Hindlimb muscle (tissue), 1 donor: ENCODE measurements around the gene CRY1. TPM values are rescaled to one million over a fixed set of nuclear protein-coding genes. Genes with fewer than 3 reads are reported as not detected.
"Not testable (repeated sequence)": the region's sequence is repeated elsewhere in the genome, so short reads cannot be mapped to it uniquely, and the experiment has no call there.

Experiments
- DNase-seq: peaks from one replicate; pipeline ENCODE4 v3.0.0-alpha.2; 2013
- polyA plus RNA-seq: library from polyadenylated mRNA; unstranded; fragments of 120-200 nt; gene quantifications from one replicate; pipeline ENCODE4 v1.2.1, GENCODE V29; 2013; ENCODE audit not compliant: insufficient read length

The CRY1 gene
- polyA plus RNA-seq, 1 donor = 12.4 TPM

DNA sequence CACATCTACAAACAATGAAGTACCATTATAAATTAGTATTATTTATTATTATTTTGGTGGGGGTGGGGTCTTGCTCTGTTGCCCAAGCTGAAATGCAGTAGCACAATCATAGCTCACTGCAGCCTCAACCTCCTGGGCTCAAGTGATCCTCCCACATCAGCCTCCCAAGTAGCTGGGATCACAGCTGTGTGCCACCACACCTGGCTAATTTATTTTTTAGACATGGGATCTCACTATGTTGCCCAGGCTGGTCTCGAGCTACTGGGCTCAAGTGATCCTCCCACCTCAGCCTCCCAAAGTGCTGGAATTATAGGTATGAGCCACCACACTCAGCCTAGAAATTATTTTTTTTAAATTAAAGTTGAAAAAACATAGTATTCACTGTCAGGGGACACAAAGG is 15.0 kb upstream of the CRY1 start:
- not testable (repeated sequence) for DNase-seq

DNA sequence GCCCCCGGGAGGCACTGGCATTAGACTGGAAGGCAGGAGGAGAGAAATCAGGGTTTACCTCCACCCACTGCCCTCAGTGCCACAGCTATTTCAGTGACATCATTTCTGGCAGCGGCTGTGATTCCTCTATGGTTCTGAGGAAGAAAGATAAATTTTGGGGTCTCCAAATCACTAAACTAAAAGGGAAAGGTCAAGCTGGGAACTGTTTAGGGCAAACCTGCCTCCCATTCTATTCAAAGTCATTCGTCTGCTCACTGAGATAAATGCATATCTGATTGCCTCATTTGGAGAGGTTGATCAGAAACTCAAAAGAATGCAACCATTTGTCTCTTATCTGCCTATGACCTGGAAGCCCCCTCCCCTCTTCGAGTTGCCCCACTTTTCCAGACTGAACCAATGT is 14.0 kb upstream of the CRY1 start:
- no peak for DNase-seq

- no peak for DNase-seq
Observed at GRCh38 chr12:107106241-107107025, 13.1 kb upstream of the CRY1 start.

DNA sequence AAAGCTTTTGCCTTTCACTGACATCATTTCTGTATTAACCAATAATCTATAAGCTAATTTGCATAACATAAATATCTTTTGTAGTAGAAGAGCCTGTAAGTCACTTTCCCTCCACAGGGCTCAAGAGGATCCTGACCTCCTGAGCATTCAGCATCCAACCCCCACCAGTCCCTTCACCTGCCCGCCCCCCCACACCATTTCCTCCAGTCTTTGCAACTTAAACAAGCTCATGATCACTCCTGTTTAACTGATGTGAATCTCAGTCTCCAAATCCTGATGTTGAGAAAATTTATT is 12.0 kb upstream of the CRY1 start:
- no peak for DNase-seq

DNA sequence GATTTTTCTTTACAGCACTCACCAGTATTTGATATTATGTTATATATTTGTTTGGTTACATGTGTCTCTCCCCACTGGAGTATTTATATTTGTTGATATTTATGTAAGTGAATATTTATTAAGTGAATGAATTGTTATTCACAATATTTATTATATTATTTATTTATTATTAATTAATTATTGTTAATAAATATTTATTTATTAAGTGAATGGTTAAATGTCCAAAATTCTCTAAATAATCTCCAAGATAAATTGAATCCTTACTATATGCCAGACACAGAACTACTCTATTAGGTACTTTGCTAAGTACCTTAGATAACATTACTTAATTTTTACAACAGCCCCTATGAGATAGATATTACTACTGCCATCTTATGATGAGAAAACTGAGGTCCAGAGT is 10.2 kb upstream of the CRY1 start:
- DNase-seq = no peak

GRCh38 chr12:107103097-107103496 is 9.7 kb upstream of the CRY1 start:
- no peak for DNase-seq

DNA sequence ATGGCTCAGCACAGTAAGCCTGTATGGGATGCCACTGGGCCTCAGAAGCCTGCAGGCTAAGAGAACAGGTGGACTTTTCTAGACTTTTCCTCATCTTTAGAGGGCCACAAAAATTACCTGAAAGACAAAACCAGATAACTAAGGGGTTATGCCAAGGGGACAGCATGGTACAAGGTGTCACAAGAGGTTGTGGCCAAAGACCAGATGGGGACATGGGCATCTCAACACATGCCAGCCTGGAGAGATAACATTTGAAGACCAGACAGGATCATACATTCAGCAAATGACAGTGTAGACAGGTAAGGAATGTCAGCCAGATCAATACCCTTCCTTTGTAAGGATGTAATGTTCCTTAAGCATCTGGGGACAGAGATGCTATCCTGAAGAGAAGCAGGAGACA is 8.9 kb upstream of the CRY1 start:
- DNase-seq = no peak

- DNase-seq = no peak
Observed at GRCh38 chr12:107101651-107102050, 8.3 kb upstream of the CRY1 start.

DNA sequence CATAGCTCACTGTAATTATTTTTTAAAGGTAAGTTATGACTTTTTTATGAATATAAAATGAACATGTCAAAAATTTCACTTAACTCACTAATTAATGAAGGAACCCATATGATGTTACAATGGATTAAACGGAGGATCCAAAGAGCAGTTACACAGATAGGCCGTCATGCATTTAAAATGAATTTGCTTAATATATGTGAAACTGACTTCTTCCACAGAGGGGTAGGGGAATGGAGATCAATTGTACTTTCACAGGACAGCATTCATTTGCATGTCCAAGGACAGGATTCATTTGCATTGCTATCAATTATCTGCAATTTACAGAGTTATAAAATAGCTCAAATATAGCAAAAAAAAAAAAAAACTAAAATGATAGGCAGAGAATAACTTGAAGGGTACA is 6.6 kb upstream of the CRY1 start:
- DNase-seq = no peak

DNA sequence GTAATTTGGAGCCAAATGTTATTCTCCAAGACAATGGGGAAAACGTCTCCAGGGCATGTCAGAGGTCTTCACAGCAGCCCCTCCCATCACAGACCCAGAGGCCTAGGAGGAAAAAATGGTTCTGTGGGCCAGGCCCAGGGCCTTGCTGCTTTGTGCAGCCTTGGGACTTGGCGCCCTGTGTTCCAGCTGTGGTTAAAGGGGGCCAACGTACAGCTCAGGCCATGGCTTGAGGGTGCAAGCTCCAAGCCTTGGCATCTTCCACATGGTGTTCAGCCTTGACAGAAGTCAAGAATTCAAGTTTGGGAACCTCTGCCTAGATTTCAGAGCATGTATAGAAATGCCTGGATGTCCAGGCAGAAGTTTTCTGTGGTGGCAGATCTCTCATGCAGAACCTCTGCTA is 3.2 kb upstream of the CRY1 start:
- no peak for DNase-seq

DNA sequence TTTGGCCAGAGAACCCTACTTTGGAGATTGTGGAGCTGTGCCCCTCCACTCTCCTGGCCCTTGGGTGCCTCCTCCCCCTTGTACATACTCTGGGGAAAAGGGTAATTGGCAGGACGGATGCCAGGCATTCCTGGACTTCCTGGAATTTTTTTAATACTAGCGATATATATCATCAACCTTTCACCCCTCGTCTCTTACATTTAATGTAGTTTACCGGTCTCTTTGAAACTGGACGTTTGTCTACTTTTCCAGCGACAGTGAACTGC is 767 bp upstream of the CRY1 start:
- DNase-seq = no peak

GRCh38 chr12:107092669-107093416 is 506 bp downstream of the CRY1 start:
- no peak for DNase-seq

GRCh38 chr12:107091989-107092641 is 1.2 kb downstream of the CRY1 start:
- peak; percentile 85 for DNase-seq

GRCh38 chr12:107091381-107091780 is 2.0 kb downstream of the CRY1 start:
- peak; percentile 92 for DNase-seq

DNA sequence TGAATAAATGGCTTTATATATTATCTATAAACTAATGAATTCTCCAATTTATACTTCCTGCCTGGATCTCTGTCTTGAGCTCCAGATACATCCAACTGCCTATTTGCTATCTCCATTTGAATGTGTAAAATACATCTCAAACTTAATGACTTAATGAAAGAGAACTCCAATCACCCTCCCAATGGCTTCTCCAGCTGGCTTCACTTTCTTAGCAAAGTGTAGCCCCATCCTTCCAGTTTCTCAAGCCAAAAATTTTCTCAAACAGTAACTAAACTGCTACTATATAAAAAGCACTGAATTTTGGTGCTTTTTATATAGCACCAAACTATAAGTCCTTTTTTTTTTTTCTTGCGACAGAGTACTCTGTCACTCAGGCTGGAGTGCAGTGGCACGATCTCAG is 2.6 kb downstream of the CRY1 start:
- DNase-seq = no peak

DNA sequence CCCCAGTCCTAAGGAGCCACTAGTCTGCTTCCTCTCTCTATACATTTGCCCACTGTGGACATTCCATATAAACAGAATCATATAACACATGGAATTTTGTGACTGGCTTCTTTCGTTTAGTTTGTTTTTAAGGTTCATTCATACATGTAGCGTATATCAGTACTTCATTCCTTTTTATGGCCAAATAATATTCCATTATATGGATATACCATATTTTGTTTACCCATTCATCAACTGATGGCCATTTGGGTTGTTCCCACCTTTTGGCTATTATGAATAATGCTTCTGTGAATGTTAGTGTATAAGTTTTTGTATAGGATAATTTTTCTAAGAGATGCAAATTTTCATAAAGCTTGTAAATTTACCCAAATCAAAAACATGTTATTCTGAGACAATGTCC is 4.4 kb downstream of the CRY1 start:
- DNase-seq = no peak

DNA sequence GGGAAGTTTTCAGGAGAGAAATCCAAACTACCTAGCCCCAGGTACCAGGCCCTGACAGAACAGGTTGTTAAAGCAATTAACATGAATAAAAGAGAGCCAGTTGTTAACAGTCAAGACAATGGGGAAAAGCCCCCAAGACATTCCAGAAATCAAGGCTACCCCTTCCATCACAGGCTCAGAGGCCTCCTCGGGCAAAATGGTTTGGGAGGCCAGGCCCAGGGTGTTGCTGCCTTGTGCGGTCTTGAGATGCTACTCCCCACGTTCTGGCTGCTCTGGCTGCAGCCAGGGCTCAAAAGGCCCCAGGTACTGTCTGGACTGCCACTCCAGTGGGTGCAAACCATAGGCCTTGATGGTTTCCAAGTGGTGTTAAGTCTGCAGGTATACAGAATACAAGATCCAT is 7.0 kb downstream of the CRY1 start:
- DNase-seq = no peak

- no peak for DNase-seq
Observed at GRCh38 chr12:107081778-107082177, 11.6 kb downstream of the CRY1 start.

DNA sequence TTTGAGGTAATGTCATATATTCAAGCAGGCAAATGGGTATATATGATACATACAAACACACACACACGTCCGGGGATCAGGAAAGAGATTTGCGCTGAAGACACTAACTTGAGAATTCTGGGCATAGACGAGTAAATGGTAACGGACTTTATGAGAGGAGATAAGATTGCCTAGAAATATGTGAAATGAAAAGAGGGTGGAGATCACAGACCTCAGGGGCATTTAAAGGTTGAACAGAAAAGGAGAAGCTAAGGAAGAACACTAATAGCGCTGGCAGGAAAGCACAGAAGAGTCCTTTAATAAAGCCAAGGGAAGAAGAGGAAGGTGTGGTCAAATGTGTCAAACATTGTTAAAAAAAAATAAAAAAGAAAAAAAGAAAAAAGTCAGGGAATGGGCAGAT is 13.1 kb downstream of the CRY1 start:
- DNase-seq = no peak

DNA sequence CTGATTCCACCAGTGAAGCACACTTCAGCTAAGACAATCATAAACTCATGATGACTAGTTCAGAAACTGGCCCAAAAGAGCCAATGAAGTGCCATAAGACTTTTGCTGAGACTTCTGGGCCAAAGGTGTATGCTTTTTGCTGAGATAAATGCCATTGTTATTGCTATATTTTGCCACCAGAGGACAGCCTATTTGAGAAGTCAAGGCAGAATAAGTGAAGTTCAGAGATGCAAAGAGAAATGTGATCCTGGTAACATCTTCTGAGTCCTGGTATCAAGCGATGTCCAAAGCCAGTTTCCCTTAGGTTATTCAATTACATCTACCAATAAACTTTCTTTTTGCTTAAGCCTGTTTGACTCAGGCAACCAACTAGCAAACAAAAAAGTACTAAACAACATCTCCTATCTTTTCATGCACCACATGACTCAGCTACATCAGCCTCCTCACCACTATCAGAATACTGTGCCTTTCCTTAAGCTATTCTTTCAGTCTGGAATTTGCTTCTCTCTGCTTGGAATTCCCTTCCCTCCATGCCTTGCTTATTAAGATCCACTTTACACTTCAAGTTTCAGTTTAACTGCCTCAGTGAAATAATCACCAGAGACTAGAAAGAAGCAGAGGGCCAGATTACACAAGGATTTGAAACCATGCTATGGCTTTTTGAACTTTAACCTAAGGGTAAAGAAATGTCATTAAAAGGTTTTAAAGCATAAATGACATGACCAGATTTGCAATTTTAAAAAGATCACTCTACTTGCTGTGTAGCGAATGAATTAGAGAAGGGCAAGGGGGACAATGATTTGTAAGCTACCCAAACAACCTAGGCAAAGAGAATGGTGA is 14.0 kb downstream of the CRY1 start:
- no peak for DNase-seq

GRCh38 chr12:107073266-107073665 is 20.1 kb downstream of the CRY1 start:
- not testable (repeated sequence) for DNase-seq

GRCh38 chr12:107066691-107067090 is 26.7 kb downstream of the CRY1 start:
- no peak for DNase-seq

DNA sequence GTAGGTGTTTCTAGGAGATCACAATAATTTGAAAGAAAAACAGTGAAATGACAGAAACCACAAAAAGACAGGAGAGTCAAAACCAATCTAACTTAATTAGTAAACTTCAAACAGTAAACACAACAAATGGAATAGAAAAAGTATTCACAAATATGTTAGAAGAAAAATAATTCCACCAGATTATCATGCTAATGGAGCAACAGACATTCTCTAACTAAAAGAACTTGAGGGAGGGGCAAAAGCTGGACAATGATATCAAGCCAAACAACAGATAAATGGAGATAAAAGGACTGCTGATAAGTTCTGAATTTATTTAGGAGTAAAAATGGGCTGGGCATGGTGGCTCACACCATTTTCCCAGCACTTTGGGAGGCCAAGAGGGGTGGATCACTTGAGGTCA is 28.7 kb downstream of the CRY1 start:
- DNase-seq = no peak
